Sigmoid colon (tissue), 3 donors: ENCODE data around the gene RPAP2.

Experiments
- CTCF ChIP-seq, 4 experiments: fragments of 450-650 bp in 3 of 4; fragments of 200-600 bp in 1 of 4; IDR thresholded peaks; one replicate each; pipeline ENCODE4 v1.5.1; 2016 to 2019; ENCODE audit warnings: antibody characterized with exemption in 4 of 4, mild to moderate bottlenecking in 3 of 4, moderate library complexity in 2 of 4
- POLR2A ChIP-seq, 2 donors: fragments of 450-650 bp; IDR thresholded peaks; one replicate each; pipeline ENCODE4 v1.6.1; 2016; ENCODE audit warnings: antibody characterized with exemption in 2 of 2, mild to moderate bottlenecking in 2 of 2, moderate library complexity in 2 of 2

GRCh38 chr1:92273039-92273438 is 25.8 kb upstream of the RPAP2 start:
- TF ChIP-seq POLR2A (IDR thresholded peaks at IDR 0.05) (no peak), CTCF (IDR thresholded peaks at IDR 0.05) (no peak)
